Right lobe of liver (tissue), 6 donors: Measurements from ENCODE around the gene GPC6. TPM values are rescaled to one million over a fixed set of nuclear protein-coding genes. Genes with fewer than 3 reads are reported as not detected.

Source experiments
- ATAC-seq, 4 donors: fragments of 200-7000 bp; cut with Tn5 transposase; one replicate each; pipeline ENCODE4 v1.9.1; 2020; ENCODE audit warnings: mild to moderate bottlenecking in 4 of 4, moderate library complexity in 4 of 4
- DNase-seq, 3 donors: peaks; one replicate each; pipeline ENCODE4 v3.0.0-alpha.2; 2020
- H3K27ac ChIP-seq, 3 donors: fragments of 200-600 bp; one replicate each; pipeline ENCODE4 v1.8.0; 2022
- H3K27me3 ChIP-seq, 2 donors: fragments of 200-600 bp; one replicate each; pipeline ENCODE4 v1.8.0; 2022
- H3K36me3 ChIP-seq, 4 donors: fragments of 200-600 bp; sonication (generic) in 1 of 4; one replicate each; pipeline versions ENCODE4 v1.5.1 to v1.8.0; 2017 to 2022; ENCODE audit warnings: control low read depth in 1 of 4
- H3K4me1 ChIP-seq, 4 donors: fragments of 200-600 bp; sonication (generic) in 1 of 4; one replicate each; pipeline versions ENCODE4 v1.5.1 to v1.8.0; 2017 to 2022; ENCODE audit warnings: control low read depth in 1 of 4
- H3K4me3 ChIP-seq, 3 donors: fragments of 200-600 bp; one replicate each; pipeline ENCODE4 v1.8.0; 2022
- H3K9me3 ChIP-seq, 4 donors: fragments of 200-600 bp; sonication (generic) in 1 of 4; one replicate each; pipeline versions ENCODE4 v1.5.1 to v1.8.0; 2017 to 2022; ENCODE audit warnings: control low read depth in 1 of 4
- POLR2A ChIP-seq: fragments of 450-650 bp; IDR thresholded peaks from one replicate; pipeline ENCODE4 v1.6.1; 2017; ENCODE audit warnings: antibody characterized with exemption, mild to moderate bottlenecking
- WGBS: methylation state at CpG from one replicate; pipeline ENCODE4 v1.1.6; 2018; ENCODE audit warnings: low coverage, low lambda C conversion rate; ENCODE audit not compliant: insufficient coverage; ENCODE audit errors: missing lambda C conversion rate; 5-methylcytosine and 5-hydroxymethylcytosine counted together
- intact Hi-C, 2 donors: fragments of 100-400 bp; cut with DNase I; formaldehyde crosslinking; loops; one replicate each; pipeline versions ENCODE4 v1.11.2 to v1.14.1; 2022
- total RNA-seq, 6 experiments: library from RNA; depleted of rRNA in 2 of 6; stranded (reverse); fragments of >200 nt in 2 of 6; fragmentation: NEBNext Ultra II Directional in 3 of 6; extraction: Animal tissue kit (Norgen Biotek cat#: 25700) in 3 of 6; gene quantifications; one replicate each; pipeline versions ENCODE4 v1.1.0 to v1.2.4, GENCODE V29; 2016 to 2023
- TF ChIP-seq, protein P1 (sequence below), 4 donors: fragments of 200-600 bp in 3 of 4; fragments of 450-650 bp in 1 of 4; IDR thresholded peaks; one replicate each; pipeline versions ENCODE4 v1.5.1 to v1.8.0; 2016 to 2022; ENCODE audit warnings: antibody characterized with exemption in 4 of 4, mild to moderate bottlenecking in 2 of 4
- donor health status: DM: no; HTN: yes; CAD: no.
- donor health status: DM: no; HTN: no; CAD: no.
- donor health status: DM: no; HTN: no; CAD: no.
- donor health status: DM: no; HTN: yes; CAD: no.
- donor health status: DM: no; HTN: yes; CAD: no.

Gene GPC6
- total RNA-seq, 6 experiments from 2014 or later = 18.6 to 30.1 (median 20.2) TPM

DNA sequence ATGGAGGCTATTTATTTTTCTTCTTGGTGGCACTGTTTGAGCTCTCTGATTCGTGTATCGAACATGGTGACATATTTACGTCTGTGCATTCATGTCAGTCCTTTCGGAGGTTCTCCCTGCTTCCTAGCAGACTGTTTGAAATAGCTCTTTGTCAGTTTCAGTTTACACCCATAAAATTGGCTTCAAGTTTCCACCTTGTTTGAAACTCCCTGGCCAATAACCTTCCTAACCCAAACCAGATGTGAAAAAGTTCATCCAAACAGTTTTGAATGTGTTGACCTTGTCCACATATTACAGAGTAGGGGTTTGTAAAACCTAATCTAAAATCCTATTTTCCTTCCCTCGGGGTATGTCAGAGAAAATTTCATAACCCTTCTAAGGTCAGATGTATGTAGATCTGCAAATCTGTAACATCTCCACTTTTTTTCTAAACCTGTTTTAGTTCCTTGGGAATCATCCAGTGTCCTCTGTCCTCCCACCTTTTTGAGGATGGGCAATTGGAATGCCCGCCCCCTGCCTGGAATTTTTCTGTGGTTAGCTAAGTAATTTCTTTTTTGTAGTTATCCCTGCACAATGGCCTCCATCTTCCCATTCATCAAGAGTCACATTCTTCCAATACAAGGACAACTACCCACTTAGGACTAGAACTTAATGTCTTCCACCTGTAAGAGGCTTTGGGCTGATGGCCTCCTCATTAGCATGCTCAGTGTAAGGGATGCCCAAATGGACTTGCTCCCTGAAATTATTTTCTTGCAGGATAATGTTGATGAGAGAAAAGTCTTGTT lies 499.8 kb downstream of the GPC6 start:
- no peaks in the 10 kb centered on the region for H3K27me3 ChIP-seq
- no peaks in the 10 kb centered on the region for H3K4me1 ChIP-seq
- no peak overlapping the region for H3K4me3 ChIP-seq
- no peak for ATAC-seq
- H3K27ac ChIP-seq = no peak overlapping the region
- no peaks in the 10 kb centered on the region for H3K36me3 ChIP-seq
- no peaks in the 10 kb centered on the region for H3K9me3 ChIP-seq
- TF ChIP-seq, protein P1, sequence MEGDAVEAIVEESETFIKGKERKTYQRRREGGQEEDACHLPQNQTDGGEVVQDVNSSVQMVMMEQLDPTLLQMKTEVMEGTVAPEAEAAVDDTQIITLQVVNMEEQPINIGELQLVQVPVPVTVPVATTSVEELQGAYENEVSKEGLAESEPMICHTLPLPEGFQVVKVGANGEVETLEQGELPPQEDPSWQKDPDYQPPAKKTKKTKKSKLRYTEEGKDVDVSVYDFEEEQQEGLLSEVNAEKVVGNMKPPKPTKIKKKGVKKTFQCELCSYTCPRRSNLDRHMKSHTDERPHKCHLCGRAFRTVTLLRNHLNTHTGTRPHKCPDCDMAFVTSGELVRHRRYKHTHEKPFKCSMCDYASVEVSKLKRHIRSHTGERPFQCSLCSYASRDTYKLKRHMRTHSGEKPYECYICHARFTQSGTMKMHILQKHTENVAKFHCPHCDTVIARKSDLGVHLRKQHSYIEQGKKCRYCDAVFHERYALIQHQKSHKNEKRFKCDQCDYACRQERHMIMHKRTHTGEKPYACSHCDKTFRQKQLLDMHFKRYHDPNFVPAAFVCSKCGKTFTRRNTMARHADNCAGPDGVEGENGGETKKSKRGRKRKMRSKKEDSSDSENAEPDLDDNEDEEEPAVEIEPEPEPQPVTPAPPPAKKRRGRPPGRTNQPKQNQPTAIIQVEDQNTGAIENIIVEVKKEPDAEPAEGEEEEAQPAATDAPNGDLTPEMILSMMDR (IDR thresholded peaks at IDR 0.05) = no peak
- no peak for TF ChIP-seq POLR2A
- 77% methylated on average over 5 of the region's 6 CpGs for WGBS
- intact Hi-C loops = no loop called here
- DNase-seq = no peak

DNA sequence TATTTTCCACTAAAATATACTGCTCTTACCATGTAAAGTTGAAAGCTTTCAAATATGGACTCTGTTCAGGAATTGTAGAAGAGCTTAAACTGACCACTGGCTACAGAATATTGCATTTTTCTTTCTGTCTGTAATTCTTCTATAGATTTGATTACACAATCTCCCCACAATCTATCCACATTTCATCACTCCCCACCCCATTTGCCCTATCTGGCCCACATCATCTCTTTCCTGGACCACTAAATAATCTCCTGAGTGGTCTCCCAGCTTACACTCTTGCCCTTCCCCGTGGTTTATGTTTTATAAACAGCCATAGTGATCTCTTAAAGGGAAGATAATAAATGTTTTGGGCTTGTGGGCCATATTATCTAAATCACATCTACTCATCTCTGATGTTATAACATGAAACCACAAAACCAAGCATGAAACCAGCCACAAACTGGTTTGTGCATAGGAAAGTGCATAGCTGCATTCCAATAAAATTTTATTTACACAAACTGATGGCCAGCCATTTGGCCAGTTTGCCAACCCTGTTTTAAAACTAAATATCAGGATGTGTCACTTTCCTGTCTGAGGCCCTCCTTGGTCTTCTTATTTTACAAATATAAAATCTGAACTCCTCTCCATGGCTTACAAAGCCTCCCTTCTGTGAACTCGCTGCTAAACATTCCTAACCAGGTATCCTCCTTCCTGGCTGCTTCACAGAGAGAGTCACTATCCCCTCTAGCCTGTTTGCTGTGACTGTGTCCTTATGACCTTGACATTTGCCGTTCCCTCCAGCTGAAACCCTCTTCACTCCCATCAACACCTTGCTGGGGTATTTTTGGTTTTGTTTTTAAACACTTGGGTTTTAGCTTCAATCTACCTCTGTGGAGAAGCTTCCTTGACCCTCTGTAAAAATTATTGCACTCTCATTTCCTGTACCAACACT lies 500.9 kb downstream of the GPC6 start:
- Histone ChIP-seq H3K36me3 (no peaks in the 10 kb centered on the region), H3K27me3 (no peaks in the 10 kb centered on the region), H3K4me3 (no peak overlapping the region), H3K9me3 (no peaks in the 10 kb centered on the region), H3K4me1 (no peaks in the 10 kb centered on the region), H3K27ac (no peak overlapping the region)
- DNase-seq (no peak), ATAC-seq (no peak)
- TF ChIP-seq POLR2A = no peak
- TF ChIP-seq, protein P1 (IDR thresholded peaks at IDR 0.05) = no peak
- 51% methylated on average over 3 of the region's 3 CpGs for WGBS
- intact Hi-C loops = no loop called here

DNA sequence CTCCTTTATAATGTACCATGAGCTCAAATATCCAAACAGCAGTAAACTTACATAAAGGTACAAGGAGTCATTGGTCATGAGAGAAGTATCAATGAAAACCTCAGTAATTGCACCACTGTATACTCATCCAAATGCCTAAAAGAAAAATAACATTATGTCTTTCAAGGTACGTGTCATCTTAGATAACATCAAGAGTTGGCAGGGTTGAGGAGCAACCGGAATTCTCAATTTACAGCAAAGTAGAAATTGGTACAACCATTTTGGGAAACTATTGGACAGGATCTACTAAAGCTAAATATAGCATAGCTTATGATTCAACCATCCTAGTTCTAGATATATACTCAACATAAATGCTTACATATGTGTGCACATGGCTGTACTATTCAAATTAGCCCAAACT lies 502.8 kb downstream of the GPC6 start:
- H3K36me3 ChIP-seq = no peaks in the 10 kb centered on the region
- DNase-seq (no peak), ATAC-seq (no peak)
- H3K9me3 ChIP-seq = no peaks in the 10 kb centered on the region
- no peak overlapping the region for H3K27ac ChIP-seq
- no peaks in the 10 kb centered on the region for H3K27me3 ChIP-seq
- no peaks in the 10 kb centered on the region for H3K4me1 ChIP-seq
- no peak overlapping the region for H3K4me3 ChIP-seq
- TF ChIP-seq, protein P1 (IDR thresholded peaks at IDR 0.05) = no peak
- no peak for TF ChIP-seq POLR2A
- intact Hi-C loops = no loop called here
- 88% methylated on average over 2 of the region's 2 CpGs for WGBS

DNA sequence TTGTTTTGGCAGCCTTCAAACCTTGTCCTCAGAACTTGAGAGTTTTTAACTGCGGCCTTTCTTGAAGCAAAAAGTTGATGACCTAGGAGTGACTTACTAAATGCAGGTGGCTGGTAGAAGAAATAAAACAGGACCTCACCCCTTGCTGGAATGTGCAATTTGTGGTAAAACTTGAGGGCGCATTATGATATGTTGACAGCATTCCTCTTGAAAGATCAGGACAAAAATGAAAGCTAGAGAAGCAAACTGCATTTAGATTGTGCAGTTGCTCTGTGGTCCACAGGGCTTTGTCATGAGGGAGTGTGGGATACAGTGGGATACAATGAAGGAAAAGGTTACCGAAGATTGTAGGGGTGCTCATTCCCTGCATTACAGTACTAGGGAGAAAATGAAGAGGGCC lies 504.2 kb downstream of the GPC6 start:
- 80% methylated on average over 2 of the region's 3 CpGs for WGBS
- Histone ChIP-seq H3K27ac (no peak overlapping the region), H3K9me3 (no peaks in the 10 kb centered on the region), H3K27me3 (no peaks in the 10 kb centered on the region), H3K36me3 (no peaks in the 10 kb centered on the region), H3K4me3 (no peak overlapping the region), H3K4me1 (no peaks in the 10 kb centered on the region)
- no peak for ATAC-seq
- DNase-seq = no peak
- TF ChIP-seq, protein P1 (IDR thresholded peaks at IDR 0.05) = no peak
- no peak for TF ChIP-seq POLR2A
- intact Hi-C loops = no loop called here
